Stimulated activated CD4-positive, alpha-beta T cell treated with anti-CD3 and anti-CD28 coated beads, Interleukin-12 subunit alpha, Interleukin-12 subunit beta, amount 100 ng/mL, for 48 hours (primary cell): ENCODE measurements around the gene STUB1.
"Not testable (repeated sequence)": the region's sequence is repeated elsewhere in the genome, so short reads cannot be mapped to it uniquely, and the experiment has no call there.

Source experiments
- DNase-seq, 3 donors: peaks; one replicate each; pipeline ENCODE4 v3.0.0-alpha.2; 2020; ENCODE audit warnings: low read depth in 2 of 3, low spot score in 1 of 3

The STUB1 gene

GRCh38 chr16:678209-678857 lies 1.9 kb upstream of the STUB1 start:
- DNase-seq, result no peak

- DNase-seq, result peak in 2 of 3 donors; percentile 32
These were observed 1.1 kb upstream of the STUB1 start for GRCh38 chr16:678858-679813.

- no peak for DNase-seq
These were observed 375 bp downstream of the STUB1 start for GRCh38 chr16:680625-680945.

GRCh38 chr16:680967-681745 lies 946 bp downstream of the STUB1 start:
- no peak for DNase-seq

- DNase-seq, result no peak
These were observed 1.7 kb downstream of the STUB1 start for GRCh38 chr16:681746-682427.

- DNase-seq, result no peak
These were observed 2.5 kb downstream of the STUB1 start for GRCh38 chr16:682493-683395.

- DNase-seq, result no peak
These were observed 3.3 kb downstream of the STUB1 start for GRCh38 chr16:683396-684070.

GRCh38 chr16:684071-684794 lies 4.0 kb downstream of the STUB1 start, which contains the start of gene JMJD8:
Gene JMJD8 (minus strand): TSS chr16:684334. CDS start chr16:684319, 15 bp downstream.
- peak; percentile 93 to 98 (median 93) for DNase-seq

- no peak for DNase-seq
These were observed 4.9 kb downstream of the STUB1 start for GRCh38 chr16:684961-685696.

GRCh38 chr16:685967-686366 lies 5.8 kb downstream of the STUB1 start:
- DNase-seq, result no peak

- DNase-seq, result no peak
These were observed 6.5 kb downstream of the STUB1 start for GRCh38 chr16:686459-687260.

GRCh38 chr16:687499-687898 lies 7.3 kb downstream of the STUB1 start:
- DNase-seq, result no peak

GRCh38 chr16:689175-689897 lies 9.1 kb downstream of the STUB1 start:
- no peak for DNase-seq

GRCh38 chr16:691242-691641 lies 11.0 kb downstream of the STUB1 start:
- DNase-seq, result not testable (repeated sequence)

- no peak for DNase-seq
These were observed 12.3 kb downstream of the STUB1 start for GRCh38 chr16:692356-693108.

GRCh38 chr16:693364-693763 lies 13.2 kb downstream of the STUB1 start:
- no peak for DNase-seq
